ENCODE data around the gene MAB21L1. TPM values are rescaled to one million over a fixed set of nuclear protein-coding genes. Genes with fewer than 3 reads are reported as not detected.

The MAB21L1 gene
- polyA plus RNA-seq, 3 donors, result 0.04 to 0.10 (median 0.08) TPM

DNA sequence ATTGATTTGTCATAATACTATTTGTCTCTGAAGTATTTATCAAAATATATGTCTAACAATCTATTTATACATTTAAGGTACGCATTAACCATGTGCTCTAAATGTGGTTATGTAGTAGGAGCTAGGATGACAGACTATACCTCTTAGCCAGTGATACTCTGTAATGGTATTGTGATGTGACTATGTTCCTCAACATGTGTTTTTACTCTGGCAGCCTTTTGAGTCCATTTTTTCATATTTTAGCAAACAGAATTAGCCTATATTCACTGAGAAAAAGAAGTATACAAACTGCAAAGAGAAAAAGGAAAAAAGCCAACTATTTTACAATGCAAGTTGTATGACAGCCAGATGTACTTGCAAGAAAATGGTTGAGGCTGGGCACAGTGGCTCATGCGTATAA lies 26.7 kb downstream of the MAB21L1 start:
- DNase-seq (ENCODE audit: low read depth in 3 of 3, low spot score in 2 of 3), result no peak

DNA sequence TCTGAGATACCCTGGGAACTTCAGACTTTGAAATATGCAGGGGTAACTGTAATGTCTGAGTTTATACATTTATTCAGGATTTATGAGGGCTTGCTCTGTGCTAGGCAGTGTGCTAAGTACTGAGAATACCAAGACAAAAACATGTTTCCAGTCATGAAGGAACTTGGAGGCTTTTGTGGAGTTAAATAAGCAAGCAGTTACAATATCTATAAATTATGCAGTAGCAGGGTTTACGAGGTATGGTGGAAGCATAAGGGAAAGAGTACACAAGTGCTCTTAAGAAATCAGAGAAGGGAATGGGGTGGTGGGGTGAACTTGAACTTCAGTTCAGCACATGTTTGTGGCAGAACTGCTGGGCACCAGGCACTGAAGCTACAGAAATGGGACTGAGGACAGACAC lies 28.0 kb downstream of the MAB21L1 start:
- DNase-seq (ENCODE audit: low read depth in 3 of 3, low spot score in 2 of 3), result peak in 2 of 3 donors; percentile 5 to 36
